ENCODE results near the gene RPL15. TPM values are rescaled to one million over a fixed set of nuclear protein-coding genes. Genes with fewer than 3 reads are reported as not detected.

RPL15 gene
- total and polyA plus RNA-seq, 10 of the 15 experiments (the other 5 are each of a cell fraction or from before 2014, with no cell fraction given): 2,885 to 10,761 (median 4,017) TPM

- TF ChIP-seq USF1 (IDR thresholded peaks at IDR 0.05; ENCODE audit: borderline replicate concordance, extremely low read length, insufficient read depth, low read depth, low read length): no peak
- TF ChIP-seq E4F1 (IDR thresholded peaks at IDR 0.05; ENCODE audit: borderline replicate concordance, partially characterized antibody): no peak
- TF ChIP-seq CTCF (IDR thresholded peaks at IDR 0.05 in 2 of 3, conservative IDR thresholded peaks at IDR 0.05 in 1 of 3; ENCODE audit: control insufficient read depth in 2 of 3, extremely low read depth in 1 of 3, insufficient read depth in 1 of 3, low read depth in 3 of 3, low read length in 3 of 3): no peak
- TF ChIP-seq ETV6 (conservative IDR thresholded peaks at IDR 0.05 in 1 of 2, IDR thresholded peaks at IDR 0.05 in 1 of 2; ENCODE audit: borderline replicate concordance in 1 of 2, low read depth in 1 of 2): no peak
- no peak for TF ChIP-seq HDAC6 (IDR thresholded peaks at IDR 0.05; ENCODE audit: unreplicated experiment)
- no peak for TF ChIP-seq RUNX3 (IDR thresholded peaks at IDR 0.05; ENCODE audit: low read length)
Observed at GRCh38 chr3:23954144-23954543, 37.2 kb downstream of the RPL15 start (continued).
